Esophagus muscularis mucosa (tissue), 3 donors: ENCODE data around the gene CFHR5.

Source experiments
- POLR2A ChIP-seq: fragments of 450-650 bp; IDR thresholded peaks from one replicate; pipeline ENCODE4 v1.6.1; 2017; ENCODE audit warnings: antibody characterized with exemption, moderate library complexity, mild to moderate bottlenecking, low read depth
- POLR2AphosphoS5 ChIP-seq, 2 donors: sonication (generic); formaldehyde crosslinking; IDR thresholded peaks; one replicate each; pipeline ENCODE4 v1.6.1; 2017; ENCODE audit warnings: antibody characterized with exemption in 2 of 2
- TF ChIP-seq, protein P1 (sequence below), 3 experiments: fragments of 200-600 bp in 2 of 3; fragments of 450-650 bp in 1 of 3; sonication (generic) in 2 of 3; IDR thresholded peaks; one replicate each; pipeline ENCODE4 v1.5.1; 2017 to 2019; ENCODE audit warnings: antibody characterized with exemption in 3 of 3, mild to moderate bottlenecking in 2 of 3, moderate library complexity in 1 of 3

- TF ChIP-seq, protein P1, sequence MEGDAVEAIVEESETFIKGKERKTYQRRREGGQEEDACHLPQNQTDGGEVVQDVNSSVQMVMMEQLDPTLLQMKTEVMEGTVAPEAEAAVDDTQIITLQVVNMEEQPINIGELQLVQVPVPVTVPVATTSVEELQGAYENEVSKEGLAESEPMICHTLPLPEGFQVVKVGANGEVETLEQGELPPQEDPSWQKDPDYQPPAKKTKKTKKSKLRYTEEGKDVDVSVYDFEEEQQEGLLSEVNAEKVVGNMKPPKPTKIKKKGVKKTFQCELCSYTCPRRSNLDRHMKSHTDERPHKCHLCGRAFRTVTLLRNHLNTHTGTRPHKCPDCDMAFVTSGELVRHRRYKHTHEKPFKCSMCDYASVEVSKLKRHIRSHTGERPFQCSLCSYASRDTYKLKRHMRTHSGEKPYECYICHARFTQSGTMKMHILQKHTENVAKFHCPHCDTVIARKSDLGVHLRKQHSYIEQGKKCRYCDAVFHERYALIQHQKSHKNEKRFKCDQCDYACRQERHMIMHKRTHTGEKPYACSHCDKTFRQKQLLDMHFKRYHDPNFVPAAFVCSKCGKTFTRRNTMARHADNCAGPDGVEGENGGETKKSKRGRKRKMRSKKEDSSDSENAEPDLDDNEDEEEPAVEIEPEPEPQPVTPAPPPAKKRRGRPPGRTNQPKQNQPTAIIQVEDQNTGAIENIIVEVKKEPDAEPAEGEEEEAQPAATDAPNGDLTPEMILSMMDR (IDR thresholded peaks at IDR 0.05) = no peak
- TF ChIP-seq POLR2A = no peak
- TF ChIP-seq POLR2AphosphoS5 (IDR thresholded peaks at IDR 0.05) = no peak
Measured at GRCh38 chr1:197024460-197024859, 47.1 kb downstream of the CFHR5 start.
